ENCODE results near the gene TRIM46.
A peak's percentile ranks its signal among the peaks of the same experiment; 100 is the strongest.
"Not testable (repeated sequence)": the region's sequence is repeated elsewhere in the genome, so short reads cannot be mapped to it uniquely, and the experiment has no call there.

Gene TRIM46

DNA sequence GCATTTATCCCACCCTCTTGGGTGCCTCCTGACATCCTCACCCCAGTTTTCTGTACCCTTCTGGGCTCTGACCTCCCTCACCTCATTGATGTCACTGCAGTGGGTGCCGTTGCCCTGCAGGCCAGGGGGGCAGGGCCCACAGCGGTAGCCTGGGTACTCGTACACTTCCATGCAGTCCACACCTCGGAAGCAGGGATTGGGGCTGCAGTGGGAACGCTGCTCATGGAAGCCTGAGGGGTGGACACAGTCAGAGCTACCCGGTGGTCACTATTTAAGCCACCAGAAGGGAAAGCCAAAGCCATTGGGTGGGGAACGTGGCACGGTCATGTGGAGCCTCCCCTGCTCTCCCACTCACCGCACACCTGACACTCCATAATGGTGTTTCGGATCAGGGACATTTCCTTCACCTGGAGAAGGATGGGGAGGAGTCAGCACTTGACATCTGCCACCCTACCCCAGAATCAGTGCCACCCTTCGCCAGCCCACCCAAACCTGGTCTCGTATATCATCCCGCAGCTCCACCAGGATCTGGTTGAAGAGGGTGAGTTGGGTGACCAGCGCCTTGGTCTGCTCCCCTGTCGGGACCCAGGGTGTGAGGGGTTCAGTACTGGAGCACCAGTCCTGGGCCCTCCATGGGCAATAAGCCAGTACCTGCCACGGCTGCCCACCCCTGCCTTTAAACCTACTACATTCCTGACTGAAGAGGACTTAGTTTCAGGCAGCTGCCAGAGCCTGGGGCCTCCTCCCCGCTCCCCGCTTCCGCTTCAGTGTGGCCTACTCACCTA is 29.3 kb downstream of the TRIM46 start:
- H3K9me3 ChIP-seq (ENCODE audit: control insufficient read depth in 1 of 2, low read length in 2 of 2), result no peaks in the 10 kb centered on the region
- H3K27ac ChIP-seq (ENCODE audit: low read length), result no peak overlapping the region
- peaks cover 9 to 23% of the 10 kb centered on the region in 2 donors for H3K4me1 ChIP-seq (ENCODE audit: control insufficient read depth in 1 of 2, insufficient read depth in 2 of 2, low read length in 2 of 2)
- no peak overlapping the region for H3K4me3 ChIP-seq (ENCODE audit: low read depth in 1 of 2, low read length in 2 of 2)
- H3K27me3 ChIP-seq (ENCODE audit: low read depth, low read length), result no peaks in the 10 kb centered on the region
- H3K36me3 ChIP-seq (ENCODE audit: control insufficient read depth in 1 of 2, insufficient read depth in 2 of 2, low read length in 2 of 2), result peaks cover 15 to 45% of the 10 kb centered on the region in 2 donors

DNA sequence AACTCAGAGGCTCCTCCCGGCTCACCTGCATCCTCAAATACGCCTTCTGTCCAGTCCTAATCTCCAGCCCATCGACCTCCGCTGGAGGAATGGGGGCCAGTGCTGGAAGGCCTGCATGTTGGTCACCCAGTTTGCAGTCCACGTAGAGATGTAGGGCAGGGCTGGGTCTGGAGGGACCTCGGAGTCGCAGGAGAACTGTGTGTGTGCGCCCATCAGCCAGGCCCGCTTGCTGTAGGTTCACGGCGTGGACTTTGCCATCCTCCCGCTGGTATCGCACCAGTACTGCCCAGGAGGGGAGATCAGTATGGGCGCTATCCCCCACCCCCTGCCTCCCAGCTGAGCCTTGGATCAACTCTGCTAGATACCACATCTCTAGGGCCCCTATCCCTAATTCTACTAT is 31.4 kb downstream of the TRIM46 start:
- Histone ChIP-seq H3K27ac (ENCODE audit: low read length) (no peak overlapping the region), H3K27me3 (ENCODE audit: low read depth, low read length) (no peaks in the 10 kb centered on the region), H3K4me1 (ENCODE audit: control insufficient read depth in 1 of 2, insufficient read depth in 2 of 2, low read length in 2 of 2) (peaks cover 14 to 33% of the 10 kb centered on the region in 2 donors), H3K9me3 (ENCODE audit: control insufficient read depth in 1 of 2, low read length in 2 of 2) (no peaks in the 10 kb centered on the region), H3K36me3 (ENCODE audit: control insufficient read depth in 1 of 2, insufficient read depth in 2 of 2, low read length in 2 of 2) (peaks cover 9 to 40% of the 10 kb centered on the region in 2 donors), H3K4me3 (ENCODE audit: low read depth in 1 of 2, low read length in 2 of 2) (no peak overlapping the region)

DNA sequence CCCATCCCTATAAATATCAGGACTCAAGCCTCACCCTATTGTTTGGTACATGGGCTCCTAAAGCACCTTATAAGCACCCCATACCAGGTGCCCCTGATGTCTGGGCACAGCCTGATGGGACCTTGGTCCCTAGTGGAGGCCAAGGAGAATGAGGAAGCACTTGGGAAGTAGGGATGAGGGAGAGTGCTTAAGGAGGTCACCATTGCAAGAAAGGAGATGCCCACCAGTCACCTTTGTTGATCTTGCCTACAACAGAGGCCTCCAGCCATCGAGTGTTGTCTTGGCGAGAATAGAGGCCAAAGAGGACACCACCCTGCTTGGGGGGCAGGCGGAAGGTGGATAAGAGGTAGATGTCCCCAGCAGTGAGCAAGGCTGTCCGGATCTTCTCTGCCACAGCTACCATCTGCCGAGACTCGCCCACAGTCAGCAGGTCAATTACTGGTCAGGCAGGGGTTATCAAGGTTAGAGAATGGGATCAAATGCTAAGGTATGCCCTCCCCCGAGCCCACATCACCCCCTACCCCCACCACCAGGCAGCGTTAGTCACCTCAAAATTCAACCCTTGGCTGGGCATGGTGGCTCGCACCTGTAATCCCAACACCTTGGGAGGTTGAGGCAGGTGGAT is 32.4 kb downstream of the TRIM46 start:
- Histone ChIP-seq H3K27ac (ENCODE audit: low read length) (no peak overlapping the region), H3K4me3 (ENCODE audit: low read depth in 1 of 2, low read length in 2 of 2) (no peak overlapping the region), H3K4me1 (ENCODE audit: control insufficient read depth in 1 of 2, insufficient read depth in 2 of 2, low read length in 2 of 2) (peaks cover 14 to 37% of the 10 kb centered on the region in 2 donors), H3K36me3 (ENCODE audit: control insufficient read depth in 1 of 2, insufficient read depth in 2 of 2, low read length in 2 of 2) (peaks cover 9 to 34% of the 10 kb centered on the region in 2 donors), H3K9me3 (ENCODE audit: control insufficient read depth in 1 of 2, low read length in 2 of 2) (no peaks in the 10 kb centered on the region), H3K27me3 (ENCODE audit: low read depth, low read length) (no peaks in the 10 kb centered on the region)

DNA sequence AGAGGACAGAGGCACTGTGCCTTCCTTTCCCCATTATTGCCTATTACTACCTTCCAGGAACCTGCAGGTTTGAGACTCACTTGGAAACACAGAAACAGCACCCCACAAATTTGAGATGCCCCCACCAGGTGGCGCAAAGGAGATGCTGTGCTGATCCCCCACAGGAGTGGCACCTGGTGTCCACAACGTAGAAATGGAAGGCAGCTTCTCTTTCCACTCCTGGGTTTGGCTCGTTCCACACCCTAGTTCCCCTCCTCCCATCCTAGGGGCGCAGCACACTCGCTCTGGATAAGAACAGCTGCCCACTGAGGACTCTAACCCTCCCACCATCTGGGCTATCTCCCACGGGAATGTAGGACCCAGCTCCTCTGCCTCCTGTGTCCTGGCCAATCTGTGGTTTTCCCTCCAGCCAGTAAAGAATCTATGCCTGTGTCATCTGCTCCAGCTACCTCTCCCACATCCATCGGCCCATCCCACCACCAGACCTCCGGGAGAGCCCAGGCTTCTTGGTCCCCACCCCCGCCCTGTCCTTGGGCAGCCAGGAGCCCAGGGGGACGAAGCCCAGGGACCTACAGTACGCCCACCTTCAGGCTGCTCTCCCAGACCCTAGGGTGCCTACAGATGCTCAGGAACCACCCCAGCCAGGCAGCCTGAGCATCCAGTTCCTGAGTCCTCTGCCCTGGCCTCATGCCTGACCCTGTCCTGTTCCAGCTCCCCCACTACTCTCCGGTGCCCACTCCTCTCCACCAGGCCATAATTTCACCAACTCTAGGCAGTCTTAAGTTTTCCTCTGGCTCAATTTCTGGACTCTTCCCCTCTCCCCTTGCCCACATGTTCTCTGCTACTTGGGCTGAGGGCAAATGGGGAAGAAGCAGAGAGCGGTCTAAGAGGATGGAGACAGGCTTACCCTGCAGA is 33.5 kb downstream of the TRIM46 start:
- peaks cover 14 to 37% of the 10 kb centered on the region in 2 donors for H3K4me1 ChIP-seq (ENCODE audit: control insufficient read depth in 1 of 2, insufficient read depth in 2 of 2, low read length in 2 of 2)
- H3K27me3 ChIP-seq (ENCODE audit: low read depth, low read length), result no peaks in the 10 kb centered on the region
- H3K9me3 ChIP-seq (ENCODE audit: control insufficient read depth in 1 of 2, low read length in 2 of 2), result no peaks in the 10 kb centered on the region
- peak overlapping the region; percentile 92 to 99 for H3K4me3 ChIP-seq (ENCODE audit: low read depth in 1 of 2, low read length in 2 of 2)
- peaks cover 8 to 24% of the 10 kb centered on the region in 2 donors for H3K36me3 ChIP-seq (ENCODE audit: control insufficient read depth in 1 of 2, insufficient read depth in 2 of 2, low read length in 2 of 2)
- peak overlapping the region; percentile 97 for H3K27ac ChIP-seq (ENCODE audit: low read length)

DNA sequence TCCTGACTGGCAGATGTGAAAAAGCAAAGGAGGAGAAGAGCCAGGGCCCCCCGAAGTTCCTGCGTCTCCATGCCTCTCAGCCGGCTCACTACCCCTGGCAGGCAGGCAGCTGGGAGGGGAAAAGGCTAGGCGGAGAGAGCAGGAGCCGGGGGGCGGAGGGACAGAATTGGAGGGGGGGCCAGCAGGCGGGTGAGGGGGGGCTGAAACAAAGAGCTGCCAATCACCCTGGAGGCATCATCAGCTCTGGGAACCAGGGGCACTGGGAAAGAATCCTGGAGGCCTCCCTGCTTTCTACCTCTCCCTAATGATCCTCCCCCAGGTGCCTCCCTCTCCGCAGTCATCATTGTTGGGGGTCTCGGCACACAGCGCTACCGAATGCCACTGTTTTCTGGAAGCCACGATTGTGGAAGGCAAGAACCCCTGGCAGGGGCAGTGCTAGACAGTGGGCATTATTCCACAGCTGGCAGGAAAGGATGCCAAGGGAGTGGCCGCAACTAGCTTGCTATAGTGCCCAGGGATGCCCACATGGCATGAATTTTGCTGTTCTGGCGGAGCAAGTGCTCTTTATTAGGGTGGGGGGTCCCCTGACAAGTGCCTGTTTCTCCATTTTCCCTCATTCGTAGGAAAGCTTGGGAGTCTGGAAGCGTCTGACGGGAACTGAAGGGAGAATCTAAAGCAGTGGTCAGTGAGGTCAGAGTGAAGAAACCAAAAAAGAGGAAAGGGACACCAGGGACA is 34.3 kb downstream of the TRIM46 start, which contains the start of gene THBS3:
TSS of gene THBS3 (minus strand) at position 92 of the 735 bp plus-strand sequence. CDS start at position 71, 21 bp downstream.
- Histone ChIP-seq H3K36me3 (ENCODE audit: control insufficient read depth in 1 of 2, insufficient read depth in 2 of 2, low read length in 2 of 2) (peaks cover 0 to 22% of the 10 kb centered on the region in 2 donors), H3K27ac (ENCODE audit: low read length) (peak within 1 kb of the TSS; percentile 97), H3K27me3 (ENCODE audit: low read depth, low read length) (no peaks in the 10 kb centered on the region), H3K9me3 (ENCODE audit: control insufficient read depth in 1 of 2, low read length in 2 of 2) (no peaks in the 10 kb centered on the region), H3K4me1 (ENCODE audit: control insufficient read depth in 1 of 2, insufficient read depth in 2 of 2, low read length in 2 of 2) (peaks cover 14 to 37% of the 10 kb centered on the region in 2 donors), H3K4me3 (ENCODE audit: low read depth in 1 of 2, low read length in 2 of 2) (peak within 1 kb of the TSS; percentile 92 to 99)

DNA sequence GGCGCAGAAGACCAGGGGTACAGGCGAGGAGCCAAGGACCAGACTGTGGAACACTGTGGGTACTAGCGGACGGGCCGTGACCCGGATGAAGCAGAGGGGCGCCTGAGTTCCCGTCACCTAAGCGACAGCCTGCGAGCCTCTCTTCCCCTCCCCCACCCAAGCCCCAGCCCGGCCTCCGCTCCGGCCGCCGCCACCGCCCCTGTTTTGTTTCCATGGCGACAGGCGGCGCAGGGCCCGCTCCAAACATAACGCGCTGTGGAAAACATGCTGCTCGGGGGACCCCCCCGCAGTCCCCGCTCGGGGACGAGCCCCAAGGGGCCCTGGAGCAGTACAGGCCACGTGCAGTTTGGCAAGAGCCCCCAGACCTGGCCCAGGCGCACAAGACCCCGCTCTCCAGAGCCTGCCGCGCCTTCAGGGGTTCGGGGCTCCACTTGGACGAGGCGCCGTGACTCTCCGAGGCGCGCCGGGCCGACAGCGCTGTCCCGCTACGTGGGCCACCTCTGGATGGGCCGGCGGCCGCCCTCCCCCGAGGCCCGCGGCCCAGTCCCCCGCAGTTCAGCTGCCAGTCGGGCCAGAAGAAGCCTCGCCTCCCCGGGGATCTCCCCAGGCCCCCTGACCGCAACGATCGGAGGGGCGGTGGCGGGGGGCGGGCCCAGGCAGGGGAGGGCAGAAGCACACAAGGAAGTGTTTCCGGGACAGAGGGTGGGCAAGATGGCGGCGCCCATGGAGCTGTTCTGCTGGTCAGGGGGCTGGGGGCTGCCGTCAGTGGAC is 35.1 kb downstream of the TRIM46 start, which contains the start of gene MTX1:
TSS of gene MTX1 (plus strand) at position 155 of the 771 bp plus-strand sequence. CDS start at position 265, 110 bp downstream.
- H3K27ac ChIP-seq (ENCODE audit: low read length), result peak within 1 kb of the TSS; percentile 97
- peaks cover 0 to 17% of the 10 kb centered on the region in 2 donors for H3K36me3 ChIP-seq (ENCODE audit: control insufficient read depth in 1 of 2, insufficient read depth in 2 of 2, low read length in 2 of 2)
- peak within 1 kb of the TSS; percentile 92 to 99 for H3K4me3 ChIP-seq (ENCODE audit: low read depth in 1 of 2, low read length in 2 of 2)
- H3K27me3 ChIP-seq (ENCODE audit: low read depth, low read length), result no peaks in the 10 kb centered on the region
- H3K4me1 ChIP-seq (ENCODE audit: control insufficient read depth in 1 of 2, insufficient read depth in 2 of 2, low read length in 2 of 2), result peaks cover 14 to 37% of the 10 kb centered on the region in 2 donors
- H3K9me3 ChIP-seq (ENCODE audit: control insufficient read depth in 1 of 2, low read length in 2 of 2), result no peaks in the 10 kb centered on the region

DNA sequence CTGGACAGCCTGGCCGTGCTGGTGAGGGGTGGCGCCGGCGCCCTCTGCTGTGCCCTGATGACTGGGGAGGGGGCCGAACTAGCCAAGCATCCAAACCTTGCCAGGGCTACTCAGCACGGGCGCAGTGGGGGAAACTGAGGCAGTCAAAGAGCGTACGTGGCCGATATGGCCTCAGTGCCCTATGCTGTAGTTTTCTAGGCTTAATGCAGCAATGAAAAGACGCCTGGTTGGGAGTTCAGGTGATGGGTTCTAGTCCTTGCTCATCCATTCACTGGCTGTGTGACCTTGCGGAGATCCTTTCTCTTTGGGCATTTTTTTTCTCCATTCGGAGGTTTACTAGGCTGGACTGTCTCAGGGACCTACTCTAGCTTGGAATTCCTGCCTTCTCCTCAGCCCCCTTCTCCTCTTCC is 35.7 kb downstream of the TRIM46 start:
- Histone ChIP-seq H3K36me3 (ENCODE audit: control insufficient read depth in 1 of 2, insufficient read depth in 2 of 2, low read length in 2 of 2) (peaks cover 0 to 17% of the 10 kb centered on the region in 2 donors), H3K9me3 (ENCODE audit: control insufficient read depth in 1 of 2, low read length in 2 of 2) (no peaks in the 10 kb centered on the region), H3K27ac (ENCODE audit: low read length) (peak overlapping the region; percentile 97), H3K27me3 (ENCODE audit: low read depth, low read length) (no peaks in the 10 kb centered on the region), H3K4me1 (ENCODE audit: control insufficient read depth in 1 of 2, insufficient read depth in 2 of 2, low read length in 2 of 2) (peaks cover 14 to 37% of the 10 kb centered on the region in 2 donors), H3K4me3 (ENCODE audit: low read depth in 1 of 2, low read length in 2 of 2) (peak overlapping the region; percentile 92 to 99)

DNA sequence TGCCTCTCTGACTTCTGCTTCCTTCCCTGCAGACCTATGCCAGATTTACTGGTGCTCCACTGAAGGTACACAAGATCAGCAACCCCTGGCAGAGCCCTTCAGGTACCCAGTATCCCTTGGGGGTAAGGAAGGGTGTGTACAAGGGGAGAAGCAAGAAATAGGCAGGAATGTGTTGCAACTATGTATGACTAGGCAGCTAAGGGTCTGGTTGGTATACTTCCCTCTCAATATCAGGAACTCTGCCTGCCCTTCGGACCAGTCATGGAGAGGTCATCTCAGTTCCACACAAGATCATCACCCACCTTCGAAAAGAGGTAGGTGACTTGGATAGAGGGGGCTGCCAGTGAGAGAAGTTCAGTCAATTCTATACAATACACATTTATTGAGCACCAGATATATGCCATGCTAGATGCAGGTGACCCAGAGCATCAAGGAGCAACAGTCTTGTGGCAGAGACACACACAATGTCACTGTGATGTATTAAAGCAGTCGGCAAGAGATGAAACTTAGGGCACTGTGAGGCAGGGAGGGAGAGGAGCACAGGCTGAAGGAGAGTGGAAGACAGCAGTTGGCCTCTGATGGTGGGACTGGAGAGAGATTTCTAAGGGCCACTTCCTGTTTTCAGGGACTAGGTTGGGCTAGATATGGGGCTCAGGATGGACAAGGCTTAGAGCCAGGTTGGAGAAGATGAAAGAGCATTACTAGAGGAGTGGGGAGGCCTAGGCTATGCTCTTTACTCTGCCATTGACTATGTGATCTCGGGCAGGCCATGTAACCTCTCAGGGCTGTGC is 36.9 kb downstream of the TRIM46 start:
- Histone ChIP-seq H3K4me1 (ENCODE audit: control insufficient read depth in 1 of 2, insufficient read depth in 2 of 2, low read length in 2 of 2) (peaks cover 14 to 37% of the 10 kb centered on the region in 2 donors), H3K4me3 (ENCODE audit: low read depth in 1 of 2, low read length in 2 of 2) (no peak overlapping the region), H3K27me3 (ENCODE audit: low read depth, low read length) (no peaks in the 10 kb centered on the region), H3K27ac (ENCODE audit: low read length) (peak overlapping the region; percentile 43), H3K9me3 (ENCODE audit: control insufficient read depth in 1 of 2, low read length in 2 of 2) (no peaks in the 10 kb centered on the region), H3K36me3 (ENCODE audit: control insufficient read depth in 1 of 2, insufficient read depth in 2 of 2, low read length in 2 of 2) (peaks cover 0 to 19% of the 10 kb centered on the region in 2 donors)

DNA sequence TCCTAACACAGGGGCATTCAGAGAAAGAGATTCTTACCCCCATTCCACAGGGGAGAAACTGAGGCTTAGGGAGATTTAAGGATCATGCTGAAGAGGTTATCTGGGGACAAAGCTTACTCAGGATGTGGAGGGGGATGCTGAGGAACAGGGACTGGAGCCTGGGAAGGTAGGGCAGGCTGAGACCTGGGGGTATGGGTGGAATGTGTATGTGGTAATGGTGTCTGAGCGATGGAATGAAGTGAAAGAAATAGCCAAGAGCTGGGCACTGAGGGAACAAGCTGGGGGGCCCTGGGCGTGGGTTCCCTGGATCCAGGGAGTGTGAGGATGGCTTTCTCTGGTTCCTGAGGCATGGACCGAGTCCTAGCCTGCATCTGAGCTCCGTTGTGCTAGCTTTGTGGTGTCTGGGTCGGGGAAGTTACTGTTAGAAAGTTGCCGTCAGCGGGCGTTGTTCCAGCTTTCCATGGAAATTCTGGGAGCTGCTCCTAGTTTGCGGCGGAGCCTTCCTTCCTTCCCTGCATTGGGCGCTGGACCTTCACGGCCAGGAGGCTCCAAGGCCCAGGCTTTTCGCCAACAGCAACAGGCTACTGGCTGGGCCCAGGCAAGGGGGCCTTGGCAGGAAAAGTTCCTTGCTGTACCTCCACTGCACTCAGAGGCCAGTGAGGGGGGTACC is 37.9 kb downstream of the TRIM46 start:
- peaks cover 0 to 23% of the 10 kb centered on the region in 2 donors for H3K36me3 ChIP-seq (ENCODE audit: control insufficient read depth in 1 of 2, insufficient read depth in 2 of 2, low read length in 2 of 2)
- H3K27me3 ChIP-seq (ENCODE audit: low read depth, low read length); H3K4me3 ChIP-seq (ENCODE audit: low read depth in 1 of 2, low read length in 2 of 2); H3K27ac ChIP-seq (ENCODE audit: low read length); H3K9me3 ChIP-seq (ENCODE audit: control insufficient read depth in 1 of 2, low read length in 2 of 2): not testable (repeated sequence)
- peaks cover 9 to 29% of the 10 kb centered on the region in 2 donors for H3K4me1 ChIP-seq (ENCODE audit: control insufficient read depth in 1 of 2, insufficient read depth in 2 of 2, low read length in 2 of 2)
